Pancreas (tissue), 10 donors: ENCODE data around the gene TRAF5. TPM values are rescaled to one million over a fixed set of nuclear protein-coding genes. Genes with fewer than 3 reads are reported as not detected.
"Not testable (repeated sequence)": the region's sequence is repeated elsewhere in the genome, so short reads cannot be mapped to it uniquely, and the experiment has no call there.

Experiments used
- ATAC-seq, 4 donors: fragments of 200-7000 bp; cut with Tn5 transposase; one replicate each; pipeline versions ENCODE4 v1.8.0 to v1.9.1; 2020; ENCODE audit warnings: mild to moderate bottlenecking in 4 of 4, moderate library complexity in 4 of 4
- DNase-seq, 6 donors: peaks; one replicate each; pipeline ENCODE4 v3.0.0-alpha.2; 2020
- FAIRE-seq: peaks from 2 replicates; lab custom pipeline; 2012; peaks lifted over from hg19 to GRCh38; lab: Jason Lieb, UNC
- H3K27ac ChIP-seq, 4 donors: fragments of 200-600 bp; sonication (generic); 1 replicate in 3 of 4; 2 replicates in 1 of 4; pipeline versions ENCODE4 v1.5.0 to v1.8.0; 2020
- H3K27me3 ChIP-seq, 4 donors: fragments of 200-600 bp; one replicate each; pipeline ENCODE4 v1.8.0; 2021
- H3K36me3 ChIP-seq, 3 donors: fragments of 200-600 bp; sonication (generic) in 1 of 3; one replicate each; pipeline versions ENCODE4 v1.5.0 to v1.8.0; 2020 to 2021
- H3K4me1 ChIP-seq, 3 donors: fragments of 200-600 bp; one replicate each; pipeline ENCODE4 v1.8.0; 2021
- H3K4me3 ChIP-seq, 4 donors: fragments of 200-600 bp; sonication (generic) in 2 of 4; one replicate each; pipeline versions ENCODE4 v1.5.0 to v1.8.0; 2020 to 2021
- H3K9me3 ChIP-seq, 4 donors: fragments of 200-600 bp; one replicate each; pipeline ENCODE4 v1.8.0; 2021
- CTCF ChIP-seq, 4 donors: fragments of 200-600 bp; sonication (generic) in 3 of 4; IDR thresholded peaks; one replicate each; pipeline versions ENCODE4 v1.5.0 to v1.8.0; 2021; ENCODE audit warnings: antibody characterized with exemption in 4 of 4
- WGBS, 2 donors: extraction: QIAGEN DNeasy Blood & Tissue Kit; methylation state at CpG; one replicate each; pipeline ENCODE4 v1.1.7; 2013; 5-methylcytosine and 5-hydroxymethylcytosine counted together
- intact Hi-C, 3 donors: fragments of 100-400 bp; cut with DNase I; formaldehyde crosslinking; loops; one replicate each; pipeline versions ENCODE4 v1.11.1 to v1.14.2; 2022
- polyA plus RNA-seq, 2 donors: library from polyadenylated mRNA; stranded (reverse); fragments of 200-250 nt; gene quantifications; one replicate each; pipeline ENCODE4 v1.2.3, GENCODE V29; 2013
- total RNA-seq, 6 donors: library from RNA; stranded (reverse); fragmentation: NEBNext Ultra II Directional in 4 of 6; extraction: Animal tissue kit (Norgen Biotek cat#: 25700) in 4 of 6; gene quantifications; one replicate each; pipeline versions ENCODE4 v1.2.1 to v1.2.4, GENCODE V29; 2021 to 2023
- donor health status: healthy with polysubstance abuse.
- donor health status: DM: no; HTN: no; CAD: no; lungs with moderate emphysema.
- donor health status: DM: no; HTN: no; CAD: no.
- donor health status: control.
- donor health status: control.
- donor health status: Bipolar disorder and iron deficiency.
- donor health status: DM: yes; HTN: yes; CAD: no.
- donor health status: DM: no; HTN: no; CAD: no.
- donor health status: DM: no; HTN: no; CAD: no.
- donor health status: DM: yes; HTN: yes; CAD: no.

The TRAF5 gene
- total and polyA plus RNA-seq, 8 donors = 14.5 to 26.6 (median 23.2) TPM

DNA sequence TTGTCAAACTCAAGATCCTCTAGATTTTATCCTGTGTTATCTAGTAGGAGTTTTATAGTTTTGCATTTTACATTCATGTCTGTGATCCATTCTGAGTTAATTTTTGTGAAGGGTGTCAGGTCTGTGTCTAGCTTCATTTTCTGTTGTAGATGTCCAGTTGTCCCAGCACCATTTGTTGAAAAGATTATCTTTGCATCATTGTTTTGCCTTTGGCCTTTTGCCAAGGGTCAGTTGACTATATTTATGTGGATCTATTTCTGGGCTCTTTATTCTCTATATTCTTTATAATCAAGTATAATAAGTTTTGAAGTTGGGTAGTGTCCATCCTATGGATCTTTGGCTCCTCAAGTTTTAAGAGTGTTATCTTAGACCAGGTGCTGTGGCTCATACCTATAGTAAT, 21.9 kb downstream of the TRAF5 start:
- no peak for TF ChIP-seq CTCF (IDR thresholded peaks at IDR 0.05)
- H3K27me3 ChIP-seq = no peaks in the 10 kb centered on the region
- no peak overlapping the region for H3K4me3 ChIP-seq
- H3K9me3 ChIP-seq = no peaks in the 10 kb centered on the region
- H3K27ac ChIP-seq = no peak overlapping the region
- intact Hi-C loops = no loop called here
- peaks cover 0 to 18% (median 16%) of the 10 kb centered on the region in 3 donors for H3K4me1 ChIP-seq
- DNase-seq (no peak), ATAC-seq (no peak), FAIRE-seq (no peak)
- H3K36me3 ChIP-seq = no peaks in the 10 kb centered on the region

DNA sequence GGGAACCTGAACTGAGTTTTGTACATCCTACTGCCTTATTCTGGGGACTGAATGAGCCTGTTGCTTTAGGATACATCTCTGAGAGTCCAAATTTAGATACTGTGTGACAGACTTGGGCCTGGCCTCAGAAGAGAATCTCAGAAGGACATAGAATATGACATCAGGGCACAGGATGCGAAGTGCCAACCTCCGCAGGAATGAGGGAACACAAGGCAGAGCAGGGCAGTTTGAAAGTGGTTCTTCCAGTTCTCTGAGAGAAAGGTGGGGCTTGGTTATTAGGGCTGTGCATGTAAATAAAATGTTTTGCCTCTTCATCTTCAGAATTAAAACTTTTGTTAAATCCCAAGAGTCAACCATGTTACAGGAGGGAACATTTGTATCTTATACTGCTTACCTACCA, 23.1 kb downstream of the TRAF5 start:
- FAIRE-seq = no peak
- TF ChIP-seq CTCF (IDR thresholded peaks at IDR 0.05) = no peak
- Histone ChIP-seq H3K27ac (no peak overlapping the region), H3K4me1 (peaks cover 0 to 16% (median 7%) of the 10 kb centered on the region in 3 donors), H3K27me3 (no peaks in the 10 kb centered on the region), H3K9me3 (no peaks in the 10 kb centered on the region), H3K36me3 (no peaks in the 10 kb centered on the region), H3K4me3 (no peak overlapping the region)
- intact Hi-C loops = no loop called here
- WGBS, 2 donors = 65% methylated on average over 2 of the region's 2 CpGs
- no peak for DNase-seq
- ATAC-seq = peak in 2 of 4 donors; percentile 16 to 27

GRCh38 chr1:211352055-211352454, 25.4 kb downstream of the TRAF5 start:
- H3K36me3 ChIP-seq, DNase-seq, H3K4me1 ChIP-seq, H3K27ac ChIP-seq, H3K4me3 ChIP-seq, intact Hi-C loops, H3K27me3 ChIP-seq, ATAC-seq, H3K9me3 ChIP-seq, FAIRE-seq: not testable (repeated sequence)
- WGBS, 2 donors = 94 to 97% methylated on average over 3 of the region's 3 CpGs

- WGBS, 2 donors = 97% methylated on average over 2 of the region's 2 CpGs
- TF ChIP-seq CTCF (IDR thresholded peaks at IDR 0.05) = no peak
- Histone ChIP-seq H3K4me1 (peaks cover 0 to 7% (median 4%) of the 10 kb centered on the region in 3 donors), H3K36me3 (peaks cover 0 to 6% (median 0%) of the 10 kb centered on the region in 3 donors), H3K4me3 (no peak overlapping the region), H3K9me3 (no peaks in the 10 kb centered on the region), H3K27ac (no peak overlapping the region), H3K27me3 (no peaks in the 10 kb centered on the region)
- ATAC-seq (no peak), FAIRE-seq (no peak), DNase-seq (no peak)
- intact Hi-C loops = no loop called here
Observed at GRCh38 chr1:211352465-211352864, 25.8 kb downstream of the TRAF5 start.

DNA sequence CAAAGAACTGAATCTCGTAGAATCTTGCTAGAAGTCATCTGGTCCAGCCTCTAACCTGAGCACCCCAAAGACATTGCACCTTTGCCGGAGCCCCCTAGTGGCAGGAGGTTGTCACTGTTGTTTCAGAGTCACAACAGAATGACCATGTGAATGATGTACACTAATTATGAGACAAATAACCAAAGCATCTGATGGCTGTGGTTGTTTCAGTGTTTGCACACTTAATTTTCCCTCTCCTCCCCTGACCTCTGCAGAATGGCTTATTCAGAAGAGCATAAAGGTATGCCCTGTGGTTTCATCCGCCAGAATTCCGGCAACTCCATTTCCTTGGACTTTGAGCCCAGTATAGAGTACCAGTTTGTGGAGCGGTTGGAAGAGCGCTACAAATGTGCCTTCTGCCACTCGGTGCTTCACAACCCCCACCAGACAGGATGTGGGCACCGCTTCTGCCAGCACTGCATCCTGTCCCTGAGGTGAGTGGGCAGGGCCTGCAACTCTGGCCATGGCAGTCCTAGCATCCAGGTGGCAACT, 26.4 kb downstream of the TRAF5 start:
- Histone ChIP-seq H3K36me3 (peaks cover 0 to 6% (median 0%) of the 10 kb centered on the region in 3 donors), H3K9me3 (no peaks in the 10 kb centered on the region), H3K27me3 (no peaks in the 10 kb centered on the region), H3K4me3 (no peak overlapping the region), H3K27ac (no peak overlapping the region), H3K4me1 (peaks cover 0 to 2% (median under 1%) of the 10 kb centered on the region in 3 donors)
- ATAC-seq (peak; percentile 41 to 78 (median 70)), FAIRE-seq (no peak), DNase-seq (peak in 1 of 6 donors; percentile 37)
- TF ChIP-seq CTCF (IDR thresholded peaks at IDR 0.05) = peak; percentile 21 to 58 (median 44)
- 68 to 70% methylated on average over 8 of the region's 8 CpGs for WGBS, 2 donors
- intact Hi-C loops = no loop called here
